ENCODE data around the gene COG5. TPM values are rescaled to one million over a fixed set of nuclear protein-coding genes. Genes with fewer than 3 reads are reported as not detected.

COG5 gene
- total and polyA plus RNA-seq, 4 donors: 4.1 to 27.1 (median 8.4) TPM

GRCh38 chr7:107390916-107391315, 172.8 kb downstream of the COG5 start:
- no peaks in the 10 kb centered on the region for H3K27me3 ChIP-seq (ENCODE audit: control insufficient read depth in 4 of 4, insufficient read depth in 4 of 4, low read length in 3 of 4)
- H3K9me3 ChIP-seq (ENCODE audit: control insufficient read depth in 4 of 4, low read length in 3 of 4): no peaks in the 10 kb centered on the region
- H3K36me3 ChIP-seq (ENCODE audit: control insufficient read depth in 4 of 4, insufficient read depth in 3 of 4, low read depth in 1 of 4, low read length in 3 of 4): no peaks in the 10 kb centered on the region
- no peak for TF ChIP-seq SP1 (IDR thresholded peaks at IDR 0.05)
- no peak for TF ChIP-seq HNF4A (conservative IDR thresholded peaks at IDR 0.05)
- TF ChIP-seq FOXA2 (IDR thresholded peaks at IDR 0.05): no peak
- H3K4me3 ChIP-seq (ENCODE audit: low read depth in 1 of 3, low read length in 3 of 3): no peak overlapping the region
- H3K9ac ChIP-seq (ENCODE audit: low read depth in 1 of 2, low read length in 2 of 2): no peak overlapping the region
- WGBS: 75% methylated on average over 8 of the region's 8 CpGs
- H3K4me1 ChIP-seq (ENCODE audit: control insufficient read depth in 4 of 4, insufficient read depth in 4 of 4, low read length in 3 of 4): peaks cover 0 to 2% (median 0%) of the 10 kb centered on the region in 4 donors
- H3K27ac ChIP-seq (ENCODE audit: low read depth in 1 of 2, low read length in 2 of 2): no peak overlapping the region
- DNase-seq (ENCODE audit: low spot score): no peak

DNA sequence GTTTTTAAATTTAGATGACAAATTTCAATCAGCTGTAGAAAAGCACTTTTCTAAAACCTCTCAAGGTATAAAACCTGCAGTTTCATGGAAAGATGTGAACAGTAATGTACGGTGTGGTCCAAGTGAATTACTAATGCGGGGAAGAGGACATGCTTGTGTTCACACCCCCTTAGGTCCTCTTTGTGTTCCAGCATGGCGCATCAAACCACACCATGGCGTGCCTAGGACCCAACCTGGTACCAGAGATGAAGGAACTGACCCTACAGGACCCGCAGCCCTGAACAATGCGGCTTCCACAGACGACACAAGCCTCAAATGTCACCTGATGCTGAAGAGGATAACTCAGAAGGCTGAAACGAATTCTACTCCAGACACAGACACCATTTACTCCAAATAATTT, 175.1 kb downstream of the COG5 start:
- no peaks in the 10 kb centered on the region for H3K27me3 ChIP-seq (ENCODE audit: control insufficient read depth in 4 of 4, insufficient read depth in 4 of 4, low read length in 3 of 4)
- no peak overlapping the region for H3K4me3 ChIP-seq (ENCODE audit: low read depth in 1 of 3, low read length in 3 of 3)
- H3K36me3 ChIP-seq (ENCODE audit: control insufficient read depth in 4 of 4, insufficient read depth in 3 of 4, low read depth in 1 of 4, low read length in 3 of 4): no peaks in the 10 kb centered on the region
- H3K9me3 ChIP-seq (ENCODE audit: control insufficient read depth in 4 of 4, low read length in 3 of 4): no peaks in the 10 kb centered on the region
- peaks cover 0 to 2% (median 0%) of the 10 kb centered on the region in 4 donors for H3K4me1 ChIP-seq (ENCODE audit: control insufficient read depth in 4 of 4, insufficient read depth in 4 of 4, low read length in 3 of 4)
- TF ChIP-seq, protein P1, sequence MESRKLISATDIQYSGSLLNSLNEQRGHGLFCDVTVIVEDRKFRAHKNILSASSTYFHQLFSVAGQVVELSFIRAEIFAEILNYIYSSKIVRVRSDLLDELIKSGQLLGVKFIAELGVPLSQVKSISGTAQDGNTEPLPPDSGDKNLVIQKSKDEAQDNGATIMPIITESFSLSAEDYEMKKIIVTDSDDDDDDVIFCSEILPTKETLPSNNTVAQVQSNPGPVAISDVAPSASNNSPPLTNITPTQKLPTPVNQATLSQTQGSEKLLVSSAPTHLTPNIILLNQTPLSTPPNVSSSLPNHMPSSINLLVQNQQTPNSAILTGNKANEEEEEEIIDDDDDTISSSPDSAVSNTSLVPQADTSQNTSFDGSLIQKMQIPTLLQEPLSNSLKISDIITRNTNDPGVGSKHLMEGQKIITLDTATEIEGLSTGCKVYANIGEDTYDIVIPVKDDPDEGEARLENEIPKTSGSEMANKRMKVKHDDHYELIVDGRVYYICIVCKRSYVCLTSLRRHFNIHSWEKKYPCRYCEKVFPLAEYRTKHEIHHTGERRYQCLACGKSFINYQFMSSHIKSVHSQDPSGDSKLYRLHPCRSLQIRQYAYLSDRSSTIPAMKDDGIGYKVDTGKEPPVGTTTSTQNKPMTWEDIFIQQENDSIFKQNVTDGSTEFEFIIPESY (IDR thresholded peaks at IDR 0.05): no peak
- no peak for TF ChIP-seq RXRA (IDR thresholded peaks at IDR 0.05)
- TF ChIP-seq FOXA2 (IDR thresholded peaks at IDR 0.05): no peak
- TF ChIP-seq, protein P2, sequence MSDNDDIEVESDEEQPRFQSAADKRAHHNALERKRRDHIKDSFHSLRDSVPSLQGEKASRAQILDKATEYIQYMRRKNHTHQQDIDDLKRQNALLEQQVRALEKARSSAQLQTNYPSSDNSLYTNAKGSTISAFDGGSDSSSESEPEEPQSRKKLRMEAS (IDR thresholded peaks at IDR 0.05): no peak
- TF ChIP-seq TAF1 (conservative IDR thresholded peaks at IDR 0.05): no peak
- no peak for TF ChIP-seq ATF3 (IDR thresholded peaks at IDR 0.05)
- TF ChIP-seq EGR1 (IDR thresholded peaks at IDR 0.05; ENCODE audit: low read depth in 2 of 2): no peak
- no peak for TF ChIP-seq NR2F2 (IDR thresholded peaks at IDR 0.05)
- no peak for TF ChIP-seq GABPA (IDR thresholded peaks at IDR 0.05 in 1 of 2, conservative IDR thresholded peaks at IDR 0.05 in 1 of 2)
- TF ChIP-seq HNF4A (conservative IDR thresholded peaks at IDR 0.05): no peak
- H3K27ac ChIP-seq (ENCODE audit: low read depth in 1 of 2, low read length in 2 of 2): no peak overlapping the region
- over 99% methylated on average over 8 of the region's 8 CpGs for WGBS
- H3K9ac ChIP-seq (ENCODE audit: low read depth in 1 of 2, low read length in 2 of 2): no peak overlapping the region
- no peak for DNase-seq (ENCODE audit: low spot score)

DNA sequence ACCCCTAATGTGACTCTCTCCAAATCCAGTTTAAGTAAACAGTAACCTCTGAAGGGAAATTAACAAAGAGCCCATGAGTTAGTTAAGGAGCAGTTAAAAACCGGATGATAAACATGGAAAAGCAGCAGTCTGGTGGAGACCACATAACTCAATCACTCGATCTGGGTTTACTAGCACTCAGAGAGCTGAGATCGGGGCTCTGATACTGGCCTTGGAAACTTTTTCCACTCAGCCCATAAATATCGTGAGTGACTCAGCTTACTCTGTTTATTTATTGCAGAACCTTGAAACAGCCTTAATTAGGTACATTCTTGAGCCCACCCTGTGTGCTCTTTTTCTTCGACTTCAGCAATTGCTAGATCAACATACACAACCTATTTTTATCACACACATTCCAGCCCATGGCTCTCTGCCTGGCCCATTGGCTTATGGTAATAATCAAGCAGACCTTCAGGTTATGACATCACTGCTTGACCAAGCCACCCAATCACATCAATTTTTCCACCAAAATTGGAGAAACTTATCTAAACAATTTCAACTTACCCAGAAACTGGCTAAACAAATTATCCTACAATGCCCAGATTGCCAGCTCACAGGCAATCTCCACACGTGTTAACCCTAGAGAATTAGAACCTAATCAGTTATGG, 176.0 kb downstream of the COG5 start:
- H3K27me3 ChIP-seq (ENCODE audit: control insufficient read depth in 4 of 4, insufficient read depth in 4 of 4, low read length in 3 of 4): no peaks in the 10 kb centered on the region
- no peaks in the 10 kb centered on the region for H3K9me3 ChIP-seq (ENCODE audit: control insufficient read depth in 4 of 4, low read length in 3 of 4)
- no peak overlapping the region for H3K4me3 ChIP-seq (ENCODE audit: low read depth in 1 of 3, low read length in 3 of 3)
- TF ChIP-seq, protein P1 (IDR thresholded peaks at IDR 0.05): no peak
- no peak for TF ChIP-seq RAD21 (IDR thresholded peaks at IDR 0.05)
- H3K9ac ChIP-seq (ENCODE audit: low read depth in 1 of 2, low read length in 2 of 2): no peak overlapping the region
- no peak for DNase-seq (ENCODE audit: low spot score)
- peaks cover 0 to 2% (median 0%) of the 10 kb centered on the region in 4 donors for H3K4me1 ChIP-seq (ENCODE audit: control insufficient read depth in 4 of 4, insufficient read depth in 4 of 4, low read length in 3 of 4)
- WGBS: 80% methylated on average over 6 of the region's 6 CpGs
- H3K27ac ChIP-seq (ENCODE audit: low read depth in 1 of 2, low read length in 2 of 2): no peak overlapping the region
- H3K36me3 ChIP-seq (ENCODE audit: control insufficient read depth in 4 of 4, insufficient read depth in 3 of 4, low read depth in 1 of 4, low read length in 3 of 4): no peaks in the 10 kb centered on the region
